HG02588 (cell line): ENCODE measurements around the gene AQP12A.
"Not testable (repeated sequence)": the region's sequence is repeated elsewhere in the genome, so short reads cannot be mapped to it uniquely, and the experiment has no call there.

Experiments
- ATAC-seq: cut with Tn5 transposase; IDR thresholded peaks from one replicate; pipeline ENCODE4 v1.9.1; 2021; ENCODE audit warnings: mild to moderate bottlenecking, moderate library complexity; ENCODE audit not compliant: unreplicated experiment

Gene AQP12A

GRCh38 chr2:240659883-240660282 is 31.8 kb upstream of the AQP12A start:
- not testable (repeated sequence) for ATAC-seq

GRCh38 chr2:240662681-240663080 is 29.0 kb upstream of the AQP12A start:
- no peak for ATAC-seq

- ATAC-seq, result no peak
Observed at GRCh38 chr2:240663546-240664190, 28.0 kb upstream of the AQP12A start.

- no peak for ATAC-seq
Observed at GRCh38 chr2:240664622-240665021, 27.0 kb upstream of the AQP12A start.

DNA sequence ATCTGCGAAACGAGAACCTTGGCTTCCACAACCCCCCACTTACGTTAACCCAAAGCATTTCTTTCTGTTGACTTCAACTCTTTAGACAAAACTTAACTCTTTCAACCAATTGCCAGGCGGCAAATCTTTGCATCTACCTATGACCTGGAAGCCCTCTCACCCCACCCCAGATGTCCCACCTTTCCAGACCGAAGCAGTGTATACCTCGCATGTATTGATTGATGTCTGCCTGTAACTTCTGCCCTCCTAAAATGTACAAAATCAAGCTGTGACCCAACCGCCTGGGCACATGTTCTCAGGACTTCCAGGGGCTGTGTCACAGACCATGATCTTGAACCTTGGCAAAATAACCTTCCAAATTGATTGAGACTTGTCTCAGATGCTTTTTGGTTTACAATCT is 21.3 kb upstream of the AQP12A start:
- no peak for ATAC-seq

- ATAC-seq, result no peak
Observed at GRCh38 chr2:240670950-240671349, 20.7 kb upstream of the AQP12A start.

DNA sequence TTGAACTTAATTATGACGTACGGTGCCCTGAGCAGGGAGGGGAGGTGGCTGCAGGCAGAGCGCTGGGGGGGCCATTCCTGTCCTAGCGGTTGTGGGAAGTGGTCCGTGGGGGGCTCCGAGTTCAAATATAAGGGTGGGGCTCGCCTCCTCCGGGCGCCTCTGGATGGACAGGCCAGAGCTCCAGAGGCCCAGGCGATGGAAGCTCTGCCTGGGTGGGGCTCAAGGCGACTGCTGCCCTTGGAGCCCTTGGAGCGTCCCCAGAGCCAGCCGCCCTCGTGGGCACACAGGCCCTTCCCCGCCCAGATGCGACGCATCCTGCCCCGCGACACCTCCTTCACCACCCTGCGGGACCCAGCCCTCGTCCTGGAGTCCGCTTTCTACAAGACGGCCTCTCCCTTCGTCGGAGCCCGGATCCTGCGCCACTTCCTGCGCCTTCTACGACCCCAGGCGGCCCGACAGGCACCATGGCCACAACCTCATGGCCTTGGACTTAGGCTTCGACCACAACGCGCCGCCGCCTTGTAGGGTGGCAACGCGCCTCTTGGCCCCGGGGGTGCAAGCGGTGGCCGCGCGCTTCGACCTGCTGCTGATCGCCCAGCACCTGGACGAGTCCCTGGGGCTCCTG is 19.5 kb upstream of the AQP12A start:
- ATAC-seq, result no peak

- no peak for ATAC-seq
Observed at GRCh38 chr2:240672701-240673190, 18.9 kb upstream of the AQP12A start.

GRCh38 chr2:240674461-240675184 is 17.0 kb upstream of the AQP12A start:
- not testable (repeated sequence) for ATAC-seq

GRCh38 chr2:240675345-240675744 is 16.3 kb upstream of the AQP12A start:
- ATAC-seq, result not testable (repeated sequence)

- ATAC-seq, result not testable (repeated sequence)
Observed at GRCh38 chr2:240678043-240678442, 13.6 kb upstream of the AQP12A start.

- ATAC-seq, result not testable (repeated sequence)
Observed at GRCh38 chr2:240678909-240679308, 12.8 kb upstream of the AQP12A start.

DNA sequence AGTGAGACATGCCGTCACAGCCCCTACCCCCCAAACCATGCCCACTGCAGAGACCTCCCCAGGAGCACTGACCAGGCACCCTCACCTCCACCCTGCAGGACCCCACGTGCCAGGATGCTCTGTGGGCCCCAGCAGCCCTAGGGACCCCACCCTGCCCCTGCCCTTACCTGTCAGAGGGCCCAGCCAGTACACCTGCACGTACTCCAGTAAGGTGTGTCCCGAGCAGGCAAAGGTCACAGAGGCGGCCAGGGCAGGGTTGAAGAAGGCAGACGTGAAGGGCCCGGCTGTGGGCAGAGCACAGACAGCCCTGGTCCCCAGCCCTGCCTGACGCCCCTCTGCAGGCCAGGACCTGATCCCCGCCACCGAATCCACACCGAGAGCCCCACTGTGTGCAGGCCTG is 11.5 kb upstream of the AQP12A start:
- ATAC-seq, result not testable (repeated sequence)

GRCh38 chr2:240682431-240683224 is 9.0 kb upstream of the AQP12A start, which contains the start of gene AQP12B:
AQP12B (minus strand) TSS chr2:240682885; CDS start chr2:240682837, 48 bp downstream.
- not testable (repeated sequence) for ATAC-seq

GRCh38 chr2:240683329-240683979 is 8.2 kb upstream of the AQP12A start:
- ATAC-seq, result not testable (repeated sequence)

DNA sequence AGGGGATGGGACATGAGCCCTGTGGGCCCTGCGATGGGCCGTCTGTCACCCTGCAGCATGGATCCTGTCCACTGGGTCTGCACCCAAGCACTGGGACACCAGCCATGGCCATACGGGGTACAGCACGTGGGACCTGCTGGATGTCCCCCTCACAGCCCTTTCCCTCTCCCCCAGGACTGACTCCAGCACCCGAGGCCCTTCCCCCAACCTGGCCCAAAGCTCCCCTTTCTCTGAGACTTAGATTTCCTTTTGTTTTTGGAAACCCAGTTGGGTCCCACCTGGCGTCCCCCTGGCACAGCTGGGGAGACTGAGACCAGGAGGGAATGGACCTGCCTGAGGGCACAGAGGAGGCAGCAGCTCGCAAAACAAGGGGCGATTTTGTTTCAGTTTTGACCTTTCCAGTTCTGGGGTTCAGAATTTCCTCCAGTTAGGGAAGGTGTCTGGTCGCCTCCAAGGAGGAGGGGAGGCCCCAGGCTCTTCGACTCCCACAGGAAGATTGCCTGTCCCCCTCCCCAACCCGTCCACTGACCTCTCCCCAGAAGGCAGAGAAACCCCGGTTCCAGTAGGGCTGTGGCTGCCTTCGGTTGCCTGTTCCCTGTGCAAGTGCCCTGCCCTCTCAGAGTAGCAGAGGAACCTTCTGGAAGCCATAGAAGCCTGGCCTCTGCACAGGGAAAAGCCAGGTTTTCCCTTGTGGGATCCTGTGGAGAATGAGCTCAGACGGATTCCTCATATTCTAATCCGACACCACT is 7.5 kb upstream of the AQP12A start:
- not testable (repeated sequence) for ATAC-seq

DNA sequence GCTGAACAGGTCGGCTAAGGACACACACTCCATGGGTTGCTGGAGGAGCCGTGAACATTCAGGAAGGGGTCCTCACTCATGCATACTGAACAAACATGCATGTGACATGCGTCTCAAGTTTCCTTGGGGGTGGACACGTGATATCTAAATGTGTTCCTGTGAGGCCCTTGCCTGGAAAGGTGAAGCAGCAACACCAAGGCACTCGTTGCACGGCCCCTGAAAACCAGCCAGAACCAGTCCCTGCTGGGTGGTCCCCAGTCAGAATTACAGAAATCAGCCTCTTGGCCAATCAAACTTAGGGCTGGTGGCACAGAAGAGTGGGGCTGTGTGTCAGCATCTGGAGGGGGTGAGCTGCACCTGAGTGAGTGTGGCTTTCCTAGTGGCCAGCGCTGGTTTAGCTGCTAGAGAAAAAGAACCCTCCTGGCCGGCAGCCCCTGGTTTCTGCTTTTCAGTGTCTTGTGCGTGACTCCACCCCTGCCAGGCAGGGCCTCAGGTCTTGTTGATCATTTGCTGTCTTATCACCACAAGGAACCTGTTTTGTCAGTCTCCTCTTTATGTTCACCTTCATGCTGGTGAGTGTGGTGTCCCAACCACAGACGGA is 5.8 kb upstream of the AQP12A start:
- no peak for ATAC-seq

DNA sequence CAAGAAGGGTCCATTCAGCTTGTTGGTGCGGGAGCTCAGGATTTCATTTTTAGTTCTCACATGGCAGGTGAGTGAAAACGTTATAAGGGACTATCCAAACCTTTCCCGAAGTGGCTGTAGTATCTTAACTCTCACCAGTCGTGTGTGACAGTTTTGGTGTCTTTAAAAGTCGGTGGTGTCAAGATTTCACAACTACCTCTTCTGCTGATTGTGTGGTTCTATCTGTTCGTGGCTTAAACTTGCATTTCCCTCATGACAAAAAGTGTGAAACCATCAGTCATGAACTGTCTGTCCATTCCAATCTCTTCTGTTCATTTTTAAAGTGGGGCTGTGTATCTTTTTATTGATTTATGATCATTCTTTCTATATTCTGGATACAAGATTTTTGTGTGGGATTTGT is 5.2 kb upstream of the AQP12A start:
- no peak for ATAC-seq

GRCh38 chr2:240687045-240687740 is 4.5 kb upstream of the AQP12A start:
- no peak for ATAC-seq
